ENCODE measurements around the gene RPL7L1.

DNA sequence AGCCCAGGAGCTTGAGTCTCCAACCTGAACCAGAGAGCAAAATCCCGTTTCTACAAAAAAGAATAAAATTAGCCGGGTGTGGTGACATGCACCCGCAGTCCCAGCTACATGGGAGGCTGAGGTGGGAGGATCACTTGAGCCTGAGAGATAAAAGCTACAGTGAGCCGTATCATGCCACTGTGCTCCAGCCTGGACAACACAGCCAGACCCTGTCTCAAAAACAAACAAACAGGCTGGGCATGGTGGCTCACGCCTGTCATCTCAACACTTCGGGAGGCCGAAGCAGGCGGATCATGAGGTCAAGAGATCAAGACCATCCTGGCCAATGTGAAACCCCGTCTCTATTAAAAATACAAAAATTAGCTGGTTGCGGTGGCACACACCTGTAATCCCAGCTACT, 25.1 kb downstream of the RPL7L1 start:
- TF ChIP-seq GATA2 (IDR thresholded peaks at IDR 0.05; ENCODE audit: low read depth, low read length), result no peak
- no peak for TF ChIP-seq GATA3 (IDR thresholded peaks at IDR 0.05; ENCODE audit: low read depth, low read length)

Measured in SH-SY5Y (cell line).